Activated B cell treated with CpG ODN at 0.5 μM for 24 hours (primary cell): Measurements from ENCODE around the gene USF3. TPM values are rescaled to one million over a fixed set of nuclear protein-coding genes. Genes with fewer than 3 reads are reported as not detected.
A peak's percentile ranks its signal among the peaks of the same experiment; 100 is the strongest.

Source experiments
- ATAC-seq: fragments of 200-7000 bp; cut with Tn5 transposase; one replicate; pipeline ENCODE4 v1.10.0; 2021; ENCODE audit warnings: low read depth, mild to moderate bottlenecking, moderate library complexity
- CTCF ChIA-PET: fragments of 350-600 bp; sonication (Branson Sonifier 250); formaldehyde crosslinking; loops from one replicate; lab custom pipeline; 2021; ENCODE audit warnings: antibody characterized with exemption; lab: Charles Lee
- POLR2A ChIA-PET: fragments of 350-600 bp; sonication (Branson Sonifier 250); formaldehyde crosslinking; loops from one replicate; lab custom pipeline; 2021; ENCODE audit warnings: antibody characterized with exemption; lab: Charles Lee
- DNase-seq: peaks from one replicate; pipeline ENCODE4 v3.0.0; 2022
- H3K27ac Mint-ChIP-seq: one replicate; pipeline ENCODE4 v1.8.0; 2020; ENCODE audit warnings: mixed read lengths
- H3K27me3 Mint-ChIP-seq: one replicate; pipeline ENCODE4 v1.8.0; 2021; ENCODE audit warnings: mixed read lengths
- H3K36me3 Mint-ChIP-seq: one replicate; pipeline ENCODE4 v1.8.0; 2021; ENCODE audit warnings: low read depth, mixed read lengths
- H3K4me1 Mint-ChIP-seq: one replicate; pipeline ENCODE4 v1.8.0; 2021; ENCODE audit warnings: mixed read lengths
- H3K4me3 Mint-ChIP-seq: one replicate; pipeline ENCODE4 v1.8.0; 2020; ENCODE audit warnings: mild to moderate bottlenecking, mixed read lengths
- H3K9me3 Mint-ChIP-seq: one replicate; pipeline ENCODE4 v1.8.0; 2020; ENCODE audit warnings: mixed read lengths
- CTCF ChIP-seq: fragments of 200-600 bp; IDR thresholded peaks from one replicate; pipeline ENCODE4 v1.8.0; 2022; ENCODE audit warnings: antibody characterized with exemption, mild to moderate bottlenecking
- intact Hi-C: fragments of 100-400 bp; cut with micrococcal nuclease; formaldehyde crosslinking; loops from one replicate; pipeline ENCODE4 v1.15.1; 2024
- total RNA-seq: library from RNA; stranded (reverse); gene quantifications from 2 replicates; pipeline ENCODE4 v1.2.3, GENCODE V29; 2022

USF3 gene
- 25.3 and 25.9 TPM in 2 replicates for total RNA-seq

- no peaks in the 10 kb centered on the region for H3K27me3 Mint-ChIP-seq
- no peaks in the 10 kb centered on the region for H3K9me3 Mint-ChIP-seq
- peak within 1 kb of the TSS; percentile 99 for H3K4me3 Mint-ChIP-seq
- CTCF ChIA-PET, result interaction anchor here (0.8 to 1.6 kb wide), 3 partner anchors 68 to 202 kb away, joined by 3 to 4 read pairs (median 3); no protein-coding TSS in a partner anchor
- TF ChIP-seq CTCF, result no peak
- H3K27ac Mint-ChIP-seq, result peak within 1 kb of the TSS; percentile 99
- DNase-seq, result peak; percentile 77
- intact Hi-C loops, result loop anchor here (1.0 to 10.0 kb wide), 11 partner anchors 37 to 1451 kb away; partner anchors contain the start of genes CCDC191, NAA50, QTRT2 and SLC35A5
- H3K4me1 Mint-ChIP-seq, result peaks cover 29% of the 10 kb centered on the region
- peaks cover 10% of the 10 kb centered on the region for H3K36me3 Mint-ChIP-seq
- ATAC-seq, result peak; percentile 71
- POLR2A ChIA-PET, result interaction anchor here (0.5 to 5.4 kb wide), 33 partner anchors 9 to 1214 kb away, joined by 3 to 57 read pairs (median 4); partner anchors contain the start of genes ATP6V1A, CCDC191, GRAMD1C and NAA50
Measured at GRCh38 chr3:113695786-113696645, at the start of gene USF3. USF3 (minus strand) TSS chr3:113696642; CDS start chr3:113674878, 21,764 bp downstream.

- ChIA-PET POLR2A (interaction anchor here (0.5 to 3.8 kb wide), 36 partner anchors 8 to 1441 kb away, joined by 3 to 50 read pairs (median 4); partner anchors contain the start of genes CCDC191, GRAMD1C, QTRT2 and SPICE1), CTCF (interaction anchor here (0.7 to 3.2 kb wide), 16 partner anchors 9 to 253 kb away, joined by 3 to 49 read pairs (median 7); partner anchors contain the start of genes GRAMD1C and SPICE1)
- DNase-seq (peak; percentile 84), ATAC-seq (peak; percentile 72)
- peak within 1 kb of the TSS; percentile 100 for H3K27ac Mint-ChIP-seq
- TF ChIP-seq CTCF, result no peak
- H3K36me3 Mint-ChIP-seq, result peaks cover 34% of the 10 kb centered on the region
- H3K4me1 Mint-ChIP-seq, result peaks cover 71% of the 10 kb centered on the region
- no peaks in the 10 kb centered on the region for H3K9me3 Mint-ChIP-seq
- H3K4me3 Mint-ChIP-seq, result peak within 1 kb of the TSS; percentile 93
- no peaks in the 10 kb centered on the region for H3K27me3 Mint-ChIP-seq
- intact Hi-C loops, result loop anchor here (1.0 to 5.0 kb wide), 22 partner anchors 8 to 1912 kb away; partner anchors contain the start of genes ATG3, CCDC191, GRAMD1C and QTRT2
Measured at GRCh38 chr3:113745756-113746547, 49.5 kb upstream of the USF3 start, which contains the start of gene NAA50. NAA50 (minus strand) TSS chr3:113746249; CDS start chr3:113745949, 300 bp downstream.

GRCh38 chr3:113744941-113745755 lies 48.7 kb upstream of the USF3 start:
- peak; percentile 63 for ATAC-seq
- Mint-ChIP-seq H3K9me3 (no peaks in the 10 kb centered on the region), H3K27me3 (no peaks in the 10 kb centered on the region), H3K36me3 (peaks cover 39% of the 10 kb centered on the region), H3K4me1 (peaks cover 77% of the 10 kb centered on the region), H3K4me3 (peak overlapping the region; percentile 93), H3K27ac (peak overlapping the region; percentile 100)
- peak; percentile 70 for DNase-seq
- ChIA-PET POLR2A (interaction anchor here (0.5 to 3.8 kb wide), 26 partner anchors 7 to 604 kb away, joined by 3 to 50 read pairs (median 4); partner anchors contain the start of genes CCDC191, GRAMD1C, QTRT2 and SPICE1), CTCF (interaction anchor here (0.7 to 3.2 kb wide), 21 partner anchors 10 to 252 kb away, joined by 3 to 49 read pairs (median 3); partner anchors contain the start of genes GRAMD1C and SPICE1)
- no peak for TF ChIP-seq CTCF
- intact Hi-C loops, result loop anchor here (1.0 to 5.0 kb wide), 9 partner anchors 9 to 1273 kb away; partner anchors contain the start of genes ATG3, GRAMD1C and SLC35A5

- TF ChIP-seq CTCF, result no peak
- intact Hi-C loops, result no loop called here
- Mint-ChIP-seq H3K9me3 (no peaks in the 10 kb centered on the region), H3K27me3 (no peaks in the 10 kb centered on the region), H3K4me1 (peaks cover 65% of the 10 kb centered on the region), H3K36me3 (peaks cover 39% of the 10 kb centered on the region), H3K27ac (peak overlapping the region; percentile 100), H3K4me3 (peak overlapping the region; percentile 93)
- CTCF ChIA-PET, result interaction anchor here (0.6 to 1.7 kb wide), 2 partner anchors 8 to 59 kb away, joined by 3 to 4 read pairs; no protein-coding TSS in a partner anchor
- no peak for ATAC-seq
- POLR2A ChIA-PET, result interaction anchor here (0.6 kb wide), 1 partner anchor 59 kb away, joined by 3 read pairs; no protein-coding TSS in a partner anchor
- no peak for DNase-seq
Measured at GRCh38 chr3:113743006-113743630, 46.7 kb upstream of the USF3 start.
